ENCODE results near the gene PRPF39.
"Not testable (repeated sequence)": the region's sequence is repeated elsewhere in the genome, so short reads cannot be mapped to it uniquely, and the experiment has no call there.

PRPF39 gene

DNA sequence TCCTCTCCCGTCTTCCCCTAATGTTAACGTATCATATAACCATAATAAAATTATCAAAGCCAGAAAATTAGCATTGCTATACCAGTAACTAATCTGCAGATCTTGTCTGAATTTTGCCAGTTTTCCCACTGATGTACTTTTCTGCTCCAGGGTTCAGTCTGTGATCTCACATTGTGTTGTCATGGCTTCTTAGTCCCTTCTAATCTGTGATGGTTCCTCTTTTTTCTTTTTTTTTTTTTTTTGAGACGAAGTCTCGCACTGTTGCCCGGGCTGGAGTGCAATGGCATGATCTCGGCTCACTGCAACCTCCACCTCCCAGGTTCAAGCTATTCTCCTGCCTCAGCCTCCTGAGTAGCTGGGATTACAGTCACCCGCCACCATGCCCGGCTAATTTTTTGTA, 58.2 kb downstream of the PRPF39 start:
- not testable (repeated sequence) for DNase-seq

- DNase-seq = no peak
Observed at GRCh38 chr14:45144658-45145057, 60.7 kb downstream of the PRPF39 start.

DNA sequence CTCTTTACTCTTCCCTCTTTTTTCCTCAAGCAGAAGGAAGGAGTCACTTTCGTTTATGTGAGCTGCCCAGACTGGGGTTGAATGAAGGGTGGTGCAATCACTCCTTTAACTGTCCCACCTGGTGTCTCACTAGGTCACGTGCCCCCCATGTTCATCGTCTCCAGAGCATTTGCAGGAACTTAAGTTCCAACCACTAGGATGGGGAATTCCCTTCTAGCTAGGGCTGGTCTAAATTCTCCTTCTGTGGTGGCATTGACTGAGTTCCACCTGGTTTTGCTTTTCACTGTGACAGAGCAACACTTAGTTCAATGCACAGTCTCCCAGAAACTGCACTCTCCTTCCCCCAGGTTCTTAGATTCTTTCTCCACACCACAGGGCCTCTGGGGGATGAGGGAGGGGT, 61.3 kb downstream of the PRPF39 start:
- no peak for DNase-seq

- no peak for DNase-seq
Observed at GRCh38 chr14:45149602-45150001, 65.7 kb downstream of the PRPF39 start.

- DNase-seq = no peak
Observed at GRCh38 chr14:45150386-45150890, 66.5 kb downstream of the PRPF39 start.

DNA sequence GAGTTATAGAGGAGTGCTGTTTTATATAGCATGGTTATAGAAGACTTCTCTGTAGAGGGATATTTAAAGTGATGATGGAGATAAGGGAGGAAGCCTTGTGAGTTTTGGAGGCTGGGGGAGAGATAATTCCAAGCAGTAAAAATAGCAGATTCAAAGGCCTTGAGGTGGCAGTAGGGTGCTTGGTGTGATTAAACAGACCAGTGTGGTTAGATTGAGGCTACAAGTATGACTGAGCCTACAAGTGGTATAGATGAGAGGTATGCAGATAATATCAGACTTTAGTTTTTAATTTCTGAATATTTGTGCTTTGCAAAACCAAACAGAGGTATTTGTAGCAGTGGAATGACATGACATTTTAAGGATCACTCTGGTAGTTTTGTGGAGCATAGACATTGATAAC, 72.2 kb downstream of the PRPF39 start:
- no peak for DNase-seq

Measured in SIG-M5 (cell line).